Naive thymus-derived CD8-positive, alpha-beta T cell (primary cell): ENCODE measurements around the gene SLC25A21. TPM values are rescaled to one million over a fixed set of nuclear protein-coding genes. Genes with fewer than 3 reads are reported as not detected.

Source experiments
- ATAC-seq, 2 donors: fragments of 150-1000 bp; cut with Tn5 transposase in 1 of 2; sonication (Bioruptor Pico), chemical (Tn5 transposase) in 1 of 2; 1 replicate in 1 of 2; 2 replicates in 1 of 2; pipeline ENCODE4 v1.10.0; 2021; ENCODE audit warnings: mild to moderate bottlenecking in 2 of 2, moderate library complexity in 2 of 2
- POLR2A ChIA-PET: fragments of 350-600 bp; sonication (Branson Sonifier 250); formaldehyde crosslinking; loops from one replicate; lab custom pipeline; 2021; ENCODE audit warnings: antibody characterized with exemption; lab: Charles Lee
- DNase-seq, 10 donors: peaks; one replicate each; pipeline versions ENCODE4 v3.0.0 to v3.0.0-alpha.2; 2020 to 2022
- H3K27ac Mint-ChIP-seq, 10 donors: one replicate each; pipeline ENCODE4 v1.8.0; 2020 to 2022; ENCODE audit warnings: mild to moderate bottlenecking in 10 of 10, mixed read lengths in 10 of 10, moderate library complexity in 4 of 10, inconsistent platforms in 1 of 10
- H3K27me3 Mint-ChIP-seq, 5 donors: one replicate each; pipeline ENCODE4 v1.8.0; 2021 to 2022; ENCODE audit warnings: mixed read lengths in 5 of 5
- H3K36me3 Mint-ChIP-seq, 3 donors: one replicate each; pipeline ENCODE4 v1.8.0; 2020 to 2022; ENCODE audit warnings: mixed read lengths in 3 of 3, mild to moderate bottlenecking in 2 of 3, inconsistent platforms in 1 of 3
- H3K4me1 Mint-ChIP-seq, 4 donors: one replicate each; pipeline ENCODE4 v1.8.0; 2021 to 2022; ENCODE audit warnings: mixed read lengths in 4 of 4
- H3K4me3 Mint-ChIP-seq, 10 donors: one replicate each; pipeline ENCODE4 v1.8.0; 2020 to 2022; ENCODE audit warnings: mild to moderate bottlenecking in 10 of 10, mixed read lengths in 10 of 10, moderate library complexity in 6 of 10, inconsistent platforms in 1 of 10
- H3K9me3 Mint-ChIP-seq, 9 donors: one replicate each; pipeline ENCODE4 v1.8.0; 2020 to 2022; ENCODE audit warnings: mixed read lengths in 9 of 9, mild to moderate bottlenecking in 3 of 9, inconsistent platforms in 1 of 9, moderate library complexity in 1 of 9
- polyA plus RNA-seq, 3 donors: library from polyadenylated mRNA; unstranded; fragments of 300-500 nt; fragmentation: Illumina TruSeq; gene quantifications; one replicate each; pipeline ENCODE4 v1.2.3, GENCODE V29; 2021
- total RNA-seq, 8 experiments: library from RNA in 2 of 8; stranded (reverse) in 2 of 8; gene quantifications; one replicate each; pipeline ENCODE4 v1.2.3 and lab custom pipeline; 2021 to 2026

The SLC25A21 gene
- total and polyA plus RNA-seq, 5 experiments from 2014 or later = not detected

- POLR2A ChIA-PET = no interaction called here
- H3K27ac Mint-ChIP-seq = no peak overlapping the region
Observed at GRCh38 chr14:36655571-36655962, 516.8 kb downstream of the SLC25A21 start.

GRCh38 chr14:36654794-36655381 lies 517.5 kb downstream of the SLC25A21 start:
- H3K4me1 Mint-ChIP-seq = peaks cover 9 to 34% (median 30%) of the 10 kb centered on the region in 4 donors
- H3K27me3 Mint-ChIP-seq = peaks cover 51 to 100% (median 80%) of the 10 kb centered on the region in 5 donors
- DNase-seq (no peak), ATAC-seq (no peak)
- POLR2A ChIA-PET = no interaction called here
- no peak overlapping the region for H3K27ac Mint-ChIP-seq
- peaks cover 0 to 17% (median 2%) of the 10 kb centered on the region in 9 donors for H3K9me3 Mint-ChIP-seq
- H3K4me3 Mint-ChIP-seq = peak overlapping the region in 4 of 10 donors; percentile 13 to 52 (median 35)
- H3K36me3 Mint-ChIP-seq = peaks cover 2 to 4% (median 3%) of the 10 kb centered on the region in 3 donors

More at GRCh38 chr14:36655571-36655962, 516.8 kb downstream of the SLC25A21 start:
- peaks cover 9 to 36% (median 32%) of the 10 kb centered on the region in 4 donors for H3K4me1 Mint-ChIP-seq
- ATAC-seq (no peak), DNase-seq (no peak)
- peaks cover 2 to 4% (median 3%) of the 10 kb centered on the region in 3 donors for H3K36me3 Mint-ChIP-seq
- H3K4me3 Mint-ChIP-seq = peak overlapping the region in 8 of 10 donors; percentile 11 to 75 (median 58)
- peaks cover 51 to 100% (median 81%) of the 10 kb centered on the region in 5 donors for H3K27me3 Mint-ChIP-seq
- peaks cover 0 to 20% (median 2%) of the 10 kb centered on the region in 9 donors for H3K9me3 Mint-ChIP-seq

GRCh38 chr14:36653962-36654793 lies 518.2 kb downstream of the SLC25A21 start:
- no peak overlapping the region for H3K27ac Mint-ChIP-seq
- peaks cover 0 to 16% (median under 1%) of the 10 kb centered on the region in 9 donors for H3K9me3 Mint-ChIP-seq
- POLR2A ChIA-PET = no interaction called here
- ATAC-seq (no peak), DNase-seq (no peak)
- peaks cover 8 to 34% (median 26%) of the 10 kb centered on the region in 4 donors for H3K4me1 Mint-ChIP-seq
- H3K27me3 Mint-ChIP-seq = peaks cover 50 to 98% (median 76%) of the 10 kb centered on the region in 5 donors
- peaks cover 2 to 3% (median 3%) of the 10 kb centered on the region in 3 donors for H3K36me3 Mint-ChIP-seq
- H3K4me3 Mint-ChIP-seq = peak overlapping the region in 2 of 10 donors; percentile 13 to 52

- H3K4me3 Mint-ChIP-seq = no peak overlapping the region
- H3K4me1 Mint-ChIP-seq = peaks cover 4 to 30% (median 23%) of the 10 kb centered on the region in 4 donors
- peaks cover 47 to 98% (median 76%) of the 10 kb centered on the region in 5 donors for H3K27me3 Mint-ChIP-seq
Observed at GRCh38 chr14:36653413-36653812, 519.0 kb downstream of the SLC25A21 start.

GRCh38 chr14:36652542-36653201 lies 519.7 kb downstream of the SLC25A21 start:
- peaks cover 50 to 98% (median 75%) of the 10 kb centered on the region in 5 donors for H3K27me3 Mint-ChIP-seq
- ATAC-seq = no peak
- no peak for DNase-seq
- peak overlapping the region in 1 of 10 donors; percentile 49 for H3K27ac Mint-ChIP-seq
- POLR2A ChIA-PET = no interaction called here
- peaks cover 7 to 35% (median 25%) of the 10 kb centered on the region in 4 donors for H3K4me1 Mint-ChIP-seq
- H3K9me3 Mint-ChIP-seq = peaks cover 0 to 19% (median 0%) of the 10 kb centered on the region in 9 donors
- no peak overlapping the region for H3K4me3 Mint-ChIP-seq
- peaks cover 3 to 6% (median 5%) of the 10 kb centered on the region in 3 donors for H3K36me3 Mint-ChIP-seq

More at GRCh38 chr14:36653413-36653812, 519.0 kb downstream of the SLC25A21 start:
- Mint-ChIP-seq H3K9me3 (peaks cover 0 to 17% (median 0%) of the 10 kb centered on the region in 9 donors), H3K27ac (no peak overlapping the region), H3K36me3 (peaks cover 1 to 3% (median 3%) of the 10 kb centered on the region in 3 donors)
- DNase-seq = no peak
- POLR2A ChIA-PET = no interaction called here
- ATAC-seq = no peak

GRCh38 chr14:36649872-36650650 lies 522.3 kb downstream of the SLC25A21 start:
- Mint-ChIP-seq H3K9me3 (peaks cover 0 to 10% (median 0%) of the 10 kb centered on the region in 9 donors), H3K4me1 (peaks cover 5 to 17% (median 6%) of the 10 kb centered on the region in 4 donors), H3K36me3 (peaks cover 0 to 8% (median 5%) of the 10 kb centered on the region in 3 donors), H3K4me3 (no peak overlapping the region), H3K27ac (no peak overlapping the region), H3K27me3 (peaks cover 40 to 91% (median 70%) of the 10 kb centered on the region in 5 donors)
- POLR2A ChIA-PET = no interaction called here
- ATAC-seq (no peak), DNase-seq (no peak)

- POLR2A ChIA-PET = no interaction called here
- no peak for ATAC-seq
- H3K27me3 Mint-ChIP-seq = peaks cover 37 to 85% (median 54%) of the 10 kb centered on the region in 5 donors
- H3K4me1 Mint-ChIP-seq = peaks cover 4 to 9% (median 6%) of the 10 kb centered on the region in 4 donors
- peaks cover 0 to 6% (median 0%) of the 10 kb centered on the region in 9 donors for H3K9me3 Mint-ChIP-seq
- peak overlapping the region in 1 of 10 donors; percentile 27 for H3K4me3 Mint-ChIP-seq
- DNase-seq = no peak
- peak overlapping the region in 1 of 10 donors; percentile 48 for H3K27ac Mint-ChIP-seq
- peaks cover 0 to 6% (median 5%) of the 10 kb centered on the region in 3 donors for H3K36me3 Mint-ChIP-seq
Observed at GRCh38 chr14:36647824-36648753, 524.3 kb downstream of the SLC25A21 start.

GRCh38 chr14:36647417-36647823 lies 525.0 kb downstream of the SLC25A21 start:
- POLR2A ChIA-PET = no interaction called here
- Mint-ChIP-seq H3K4me3 (no peak overlapping the region), H3K9me3 (peaks cover 0 to 5% (median 0%) of the 10 kb centered on the region in 9 donors), H3K27ac (no peak overlapping the region), H3K27me3 (peaks cover 37 to 78% (median 49%) of the 10 kb centered on the region in 5 donors), H3K36me3 (peaks cover 0 to 6% (median 5%) of the 10 kb centered on the region in 3 donors), H3K4me1 (peaks cover 4 to 9% (median 6%) of the 10 kb centered on the region in 4 donors)
- ATAC-seq (no peak), DNase-seq (no peak)

GRCh38 chr14:36646664-36647416 lies 525.6 kb downstream of the SLC25A21 start:
- Mint-ChIP-seq H3K27ac (no peak overlapping the region), H3K9me3 (peaks cover 0 to 5% (median 0%) of the 10 kb centered on the region in 9 donors), H3K4me3 (peak overlapping the region in 1 of 10 donors; percentile 45), H3K4me1 (peaks cover 4 to 9% (median 6%) of the 10 kb centered on the region in 4 donors), H3K36me3 (peaks cover 0 to 6% (median 5%) of the 10 kb centered on the region in 3 donors), H3K27me3 (peaks cover 33 to 72% (median 49%) of the 10 kb centered on the region in 5 donors)
- ATAC-seq = no peak
- POLR2A ChIA-PET = no interaction called here
- DNase-seq = no peak

- no peak overlapping the region for H3K4me3 Mint-ChIP-seq
- POLR2A ChIA-PET = no interaction called here
- peaks cover 6 to 17% (median 10%) of the 10 kb centered on the region in 5 donors for H3K27me3 Mint-ChIP-seq
- H3K4me1 Mint-ChIP-seq = peaks cover 0 to 2% (median 0%) of the 10 kb centered on the region in 4 donors
- H3K27ac Mint-ChIP-seq = no peak overlapping the region
- DNase-seq (no peak), ATAC-seq (no peak)
- peaks cover 0 to 6% (median 0%) of the 10 kb centered on the region in 3 donors for H3K36me3 Mint-ChIP-seq
- peaks cover 1 to 22% (median 9%) of the 10 kb centered on the region in 9 donors for H3K9me3 Mint-ChIP-seq
Observed at GRCh38 chr14:36633580-36633979, 538.8 kb downstream of the SLC25A21 start.
